H1 (cell line): ENCODE data around the gene UXT. TPM values are rescaled to one million over a fixed set of nuclear protein-coding genes. Genes with fewer than 3 reads are reported as not detected.

Source experiments
- polyA plus RNA-seq, 7 experiments: library from polyadenylated mRNA; depleted of rRNA in 3 of 7; stranded (reverse) in 5 of 7; unstranded in 2 of 7; fragments of >200 nt in 5 of 7; fragments of 200-250 nt in 2 of 7; gene quantifications; 1 replicate in 5 of 7; 2 replicates in 1 of 7; 4 replicates in 1 of 7; pipeline versions ENCODE4 v1.2.1 to v1.2.3, GENCODE V29; 2011 to 2013; ENCODE audit warnings: missing spikeins in 2 of 7, mixed read lengths in 2 of 7
- total RNA-seq: library from RNA; stranded (reverse); fragmentation: NEBNext Ultra II Directional; extraction: Animal tissue kit (Norgen Biotek cat#: 25700); gene quantifications from 2 replicates; pipeline ENCODE4 v1.2.1, GENCODE V29; 2021

Gene UXT
- total and polyA plus RNA-seq, 2 of the 8 experiments (the other 6 are each of a cell fraction or from before 2014, with no cell fraction given): 69.4 to 116 TPM

Other genes with a start within 250 kb of the UXT start
- gene ZNF41, start 176.0 kb downstream of the UXT start, total RNA-seq: 4.5 and 5.3 TPM in 2 replicates
- 1.2 and 1.8 TPM in 2 replicates for gene ZNF41, start 176.0 kb downstream of the UXT start, polyA plus RNA-seq (2011; rRNA removed)
- gene ARAF, start 98.0 kb downstream of the UXT start, total RNA-seq: 45.2 and 48.3 TPM in 2 replicates
- 39.0 and 56.8 TPM in 2 replicates for gene ARAF, start 98.0 kb downstream of the UXT start, polyA plus RNA-seq (2011; rRNA removed)
- gene TIMP1, start 76.7 kb downstream of the UXT start, total RNA-seq: 58.6 and 62.5 TPM in 2 replicates
- 142 and 150 TPM in 2 replicates for gene TIMP1, start 76.7 kb downstream of the UXT start, polyA plus RNA-seq (2011; rRNA removed)
- gene SYN1, start 39.3 kb downstream of the UXT start, total RNA-seq: 12.9 and 14.1 TPM in 2 replicates
- gene SYN1, start 39.3 kb downstream of the UXT start, polyA plus RNA-seq (2011; rRNA removed): 2.1 and 3.2 TPM in 2 replicates
- gene CFP, start 29.2 kb downstream of the UXT start, total RNA-seq: 2.2 and 2.4 TPM in 2 replicates
- 0.76 and 1.4 TPM in 2 replicates for gene CFP, start 29.2 kb downstream of the UXT start, polyA plus RNA-seq (2011; rRNA removed)
- 41.4 and 42.2 TPM in 2 replicates for gene ELK1, start 8.6 kb downstream of the UXT start, total RNA-seq
- gene ELK1, start 8.6 kb downstream of the UXT start, polyA plus RNA-seq (2011; rRNA removed): 31.9 and 39.4 TPM in 2 replicates
- gene ZNF81, start 177.7 kb upstream of the UXT start, total RNA-seq: 10.0 and 12.8 TPM in 2 replicates
- gene ZNF81, start 177.7 kb upstream of the UXT start, polyA plus RNA-seq (2011; rRNA removed): 3.4 and 4.6 TPM in 2 replicates